BJ (cell line): Measurements from ENCODE around the gene ITPK1. TPM values are rescaled to one million over a fixed set of nuclear protein-coding genes. Genes with fewer than 3 reads are reported as not detected.

Experiments used
- CTCF ChIA-PET: fragments of 350-600 bp; formaldehyde crosslinking; extraction: SDS; loops from one replicate; lab custom pipeline; 2021; ENCODE audit warnings: antibody characterized with exemption, inconsistent platforms; lab: Yijun Ruan, JAX
- POLR2A ChIA-PET: fragments of 300-600 bp; sonication (Branson Sonifier 250); formaldehyde crosslinking; extraction: SDS; loops from one replicate; lab custom pipeline; 2021; ENCODE audit warnings: antibody characterized with exemption; lab: Charles Lee
- DNase-seq: peaks from one replicate; pipeline ENCODE4 v3.0.0-alpha.2; 2011; ENCODE audit warnings: low read depth
- H3K27me3 ChIP-seq: 2 replicates; pipeline ENCODE4 v1.6.0; 2011; ENCODE audit warnings: low read length; ENCODE audit not compliant: control insufficient read depth, insufficient read depth
- H3K36me3 ChIP-seq: 2 replicates; pipeline ENCODE4 v1.5.1; 2011; ENCODE audit warnings: low read length; ENCODE audit not compliant: control insufficient read depth, insufficient read depth
- H3K4me3 ChIP-seq: 2 replicates; pipeline ENCODE4 v1.5.1; 2011; ENCODE audit warnings: low read depth, mild to moderate bottlenecking, control low read depth, low read length
- CTCF ChIP-seq: IDR thresholded peaks from 2 replicates; pipeline ENCODE4 v1.5.1; 2011; ENCODE audit warnings: low read depth, mild to moderate bottlenecking, control low read depth, inconsistent platforms, low read length, moderate library complexity; ENCODE audit not compliant: insufficient read depth
- polyA plus RNA-seq: library from polyadenylated mRNA; depleted of rRNA; stranded (reverse); fragments of >200 nt; gene quantifications from 2 replicates; pipeline ENCODE4 v1.2.3, GENCODE V29; 2011

Gene ITPK1
- polyA plus RNA-seq, 1 experiment = 49.0 TPM

GRCh38 chr14:92961567-92961855 is 154.2 kb downstream of the ITPK1 start:
- peaks cover 4% of the 10 kb centered on the region; the same call in 1 of the 2 replicates for H3K36me3 ChIP-seq
- DNase-seq = no peak
- no peak for TF ChIP-seq CTCF
- no peak overlapping the region for H3K4me3 ChIP-seq
- ChIA-PET POLR2A (no interaction called here), CTCF (interaction anchor here (0.6 to 3.1 kb wide), 2 partner anchors 10 to 158 kb away, joined by 3 to 17 read pairs; no protein-coding TSS in a partner anchor)
- no peaks in the 10 kb centered on the region for H3K27me3 ChIP-seq

GRCh38 chr14:92960706-92961566 is 154.8 kb downstream of the ITPK1 start:
- TF ChIP-seq CTCF = no peak
- DNase-seq = no peak
- POLR2A ChIA-PET = no interaction called here
- CTCF ChIA-PET = interaction anchor here (0.6 to 3.1 kb wide), 3 partner anchors 9 to 159 kb away, joined by 3 to 17 read pairs (median 4); no protein-coding TSS in a partner anchor
- H3K27me3 ChIP-seq = no peaks in the 10 kb centered on the region
- H3K4me3 ChIP-seq = no peak overlapping the region
- peaks cover 4% of the 10 kb centered on the region for H3K36me3 ChIP-seq

- no peak for DNase-seq
- CTCF ChIA-PET = interaction anchor here (1.0 to 3.1 kb wide), 4 partner anchors 8 to 179 kb away, joined by 3 to 17 read pairs (median 4); no protein-coding TSS in a partner anchor
- Histone ChIP-seq H3K4me3 (no peak overlapping the region), H3K27me3 (no peaks in the 10 kb centered on the region), H3K36me3 (peaks cover 4% of the 10 kb centered on the region)
- no peak for TF ChIP-seq CTCF
- POLR2A ChIA-PET = no interaction called here
Observed at GRCh38 chr14:92959761-92960680, 155.7 kb downstream of the ITPK1 start.

- Histone ChIP-seq H3K27me3 (no peaks in the 10 kb centered on the region), H3K4me3 (no peak overlapping the region), H3K36me3 (peaks cover 4% of the 10 kb centered on the region)
- TF ChIP-seq CTCF = no peak
- ChIA-PET CTCF (interaction anchor here (1.2 to 1.3 kb wide), 2 partner anchors 32 to 180 kb away, joined by 3 to 5 read pairs; no protein-coding TSS in a partner anchor), POLR2A (no interaction called here)
- no peak for DNase-seq
Observed at GRCh38 chr14:92959189-92959531, 156.6 kb downstream of the ITPK1 start.
